Endothelial cell of umbilical vein (primary cell): Measurements from ENCODE around the gene SLC44A5. TPM values are rescaled to one million over a fixed set of nuclear protein-coding genes. Genes with fewer than 3 reads are reported as not detected.

Source experiments
- BruUV-seq: library from RNA; stranded (reverse); fragments of 400-500 nt; replicated peaks from 2 replicates; lab custom pipeline; 2021; lab: Mats Ljungman, UMichigan
- CTCF ChIA-PET: fragments of 300-600, 350-600 bp; sonication (Branson Sonifier 250); formaldehyde crosslinking; loops from one replicate; lab custom pipeline; 2021; ENCODE audit warnings: antibody characterized with exemption, inconsistent platforms; lab: Charles Lee
- POLR2A ChIA-PET: fragments of 300-600, 350-600 bp; sonication (Branson Sonifier 250); formaldehyde crosslinking; loops from one replicate; lab custom pipeline; 2021; ENCODE audit warnings: antibody characterized with exemption, inconsistent platforms; lab: Charles Lee
- DNase-seq: peaks from one replicate; pipeline ENCODE4 v3.0.0-alpha.2; 2011; ENCODE audit warnings: low read depth, low spot score
- FAIRE-seq: peaks from 2 replicates; lab custom pipeline; 2011; peaks lifted over from hg19 to GRCh38; lab: Jason Lieb, UNC
- H2AFZ ChIP-seq: 2 replicates; pipeline ENCODE4 v1.6.0; 2012; ENCODE audit warnings: low read depth, low read length, control low read depth, inconsistent platforms
- H3K27ac ChIP-seq: 2 replicates; pipeline ENCODE4 v1.5.1; 2011; ENCODE audit warnings: low read depth, mild to moderate bottlenecking, control low read depth, low read length, moderate library complexity; ENCODE audit not compliant: insufficient read depth
- H3K27me3 ChIP-seq, 2 experiments: 2 replicates each; pipeline versions ENCODE4 v1.6.0 to v1.6.1; 2011; ENCODE audit warnings: low read length in 2 of 2, mixed read lengths in 1 of 2; ENCODE audit not compliant: control insufficient read depth in 2 of 2, insufficient read depth in 2 of 2
- H3K36me3 ChIP-seq, 2 experiments: 2 replicates in 1 of 2; 3 replicates in 1 of 2; pipeline ENCODE4 v1.5.1; 2011; ENCODE audit warnings: low read length in 2 of 2, mild to moderate bottlenecking in 1 of 2, moderate library complexity in 1 of 2; ENCODE audit not compliant: control insufficient read depth in 2 of 2, insufficient read depth in 2 of 2; ENCODE audit errors: extremely low read depth in 1 of 2
- H3K4me1 ChIP-seq: 3 replicates; pipeline ENCODE4 v1.5.1; 2011; ENCODE audit warnings: mild to moderate bottlenecking, low read length; ENCODE audit not compliant: control insufficient read depth, insufficient read depth; ENCODE audit errors: extremely low read depth
- H3K4me2 ChIP-seq: 2 replicates; pipeline ENCODE4 v1.6.1; 2011; ENCODE audit warnings: low read length, control low read depth, mixed read lengths; ENCODE audit not compliant: insufficient read depth
- H3K4me3 ChIP-seq, 3 experiments: fragments of 200-600 bp in 1 of 3; sonication (generic), shearing (Covaris generic) in 1 of 3; replicated peaks in 1 of 3; 2 replicates each; pipeline ENCODE4 v1.5.1; 2011 to 2016; ENCODE audit warnings: control low read depth in 3 of 3, low read length in 3 of 3, mild to moderate bottlenecking in 2 of 3, inconsistent platforms in 1 of 3, low read depth in 1 of 3, moderate library complexity in 1 of 3; ENCODE audit not compliant: insufficient read depth in 1 of 3
- H3K79me2 ChIP-seq: 2 replicates; pipeline ENCODE4 v1.6.0; 2012; ENCODE audit warnings: low read length, inconsistent platforms; ENCODE audit not compliant: control insufficient read depth, insufficient read depth
- H3K9ac ChIP-seq: replicated peaks from 2 replicates; pipeline ENCODE3; 2011; ENCODE audit warnings: low read length, control low read depth; ENCODE audit not compliant: insufficient read depth; ENCODE audit errors: extremely low read depth
- H3K9me1 ChIP-seq: replicated peaks from 3 replicates; pipeline ENCODE4 v1.6.0; 2011; ENCODE audit warnings: mild to moderate bottlenecking, low read length; ENCODE audit not compliant: control insufficient read depth, insufficient read depth; ENCODE audit errors: extremely low read depth
- H3K9me3 ChIP-seq: replicated peaks from 2 replicates; pipeline ENCODE4 v1.5.1; 2012; ENCODE audit warnings: low read length, inconsistent platforms; ENCODE audit not compliant: control insufficient read depth, insufficient read depth
- H4K20me1 ChIP-seq: replicated peaks from 2 replicates; pipeline ENCODE3; 2011; ENCODE audit warnings: mild to moderate bottlenecking, low read length; ENCODE audit not compliant: control insufficient read depth, insufficient read depth; ENCODE audit errors: extremely low read depth
- CTCF ChIP-seq, 2 donors: IDR thresholded peaks; 1 replicate in 1 of 2; 2 replicates in 1 of 2; pipeline ENCODE4 v1.5.1; 2011; ENCODE audit warnings: low read length in 2 of 2, mild to moderate bottlenecking in 2 of 2, moderate library complexity in 2 of 2, control low read depth in 1 of 2, inconsistent platforms in 1 of 2, low read depth in 1 of 2; ENCODE audit not compliant: insufficient read depth in 1 of 2; ENCODE audit errors: extremely low read depth in 1 of 2
- EZH2 ChIP-seq: IDR thresholded peaks from 2 replicates; pipeline ENCODE4 v1.6.1; 2012; ENCODE audit warnings: borderline replicate concordance, low read depth, mild to moderate bottlenecking, moderate library complexity, low read length, inconsistent platforms; ENCODE audit not compliant: severe bottlenecking
- FOS ChIP-seq: IDR thresholded peaks from 2 replicates; pipeline ENCODE4 v1.6.1; 2011; ENCODE audit warnings: mild to moderate bottlenecking, low read length, moderate library complexity, borderline replicate concordance; ENCODE audit not compliant: insufficient read depth
- GATA2 ChIP-seq: IDR thresholded peaks from 2 replicates; pipeline ENCODE4 v1.7.0; 2011; ENCODE audit warnings: low read depth, mild to moderate bottlenecking, moderate library complexity, mixed read lengths, low read length; ENCODE audit not compliant: insufficient read length, insufficient read depth
- JUN ChIP-seq: IDR thresholded peaks from 2 replicates; pipeline ENCODE4 v1.6.1; 2011; ENCODE audit warnings: borderline replicate concordance, low read depth; ENCODE audit not compliant: insufficient read length, insufficient read depth
- MYC ChIP-seq: IDR thresholded peaks from one replicate; pipeline ENCODE4 v1.6.1; 2011; ENCODE audit warnings: mild to moderate bottlenecking, low read depth, low read length
- POLR2A ChIP-seq: IDR thresholded peaks from 2 replicates; pipeline ENCODE4 v1.6.1; 2012; ENCODE audit warnings: low read depth, mild to moderate bottlenecking, control low read depth, low read length
- POLR2AphosphoS5 ChIP-seq: IDR thresholded peaks from 2 replicates; pipeline ENCODE4 v1.6.1; 2012; ENCODE audit warnings: low read depth, mild to moderate bottlenecking, control low read depth, low read length, moderate library complexity; ENCODE audit not compliant: insufficient read depth
- dilution Hi-C: fragments of 300-500 bp; cut with MboI; formaldehyde crosslinking; loops from one replicate; pipeline ENCODE4 v1.15.0; 2019; ENCODE audit warnings: low sequenced_read_pairs; ENCODE audit not compliant: extremely low pct_ligation_motif_present
- intact Hi-C: fragments of 100-400 bp; cut with micrococcal nuclease; formaldehyde crosslinking; loops from one replicate; pipeline ENCODE4 v1.10.0; 2022
- polyA plus RNA-seq, 4 experiments: library from polyadenylated mRNA; depleted of rRNA in 3 of 4; stranded (reverse) in 3 of 4; unstranded in 1 of 4; fragments of >200 nt; gene quantifications; 2 replicates each; pipeline versions ENCODE4 v1.2.1 to v1.2.3, GENCODE V29; 2011 to 2012; ENCODE audit warnings: missing spikeins in 1 of 4
- total RNA-seq: library from RNA; stranded (reverse); gene quantifications from 2 replicates; pipeline ENCODE4 v1.2.3, GENCODE V29; 2021
- TF ChIP-seq, protein P1 (sequence below): IDR thresholded peaks from 2 replicates; pipeline ENCODE4 v1.6.1; 2011; ENCODE audit not compliant: insufficient read depth, insufficient read length

Gene SLC44A5
- total and polyA plus RNA-seq, 2 donors (not counting 3 experiments of a cell fraction or from before 2014, with no cell fraction given): 1.6 to 3.2 TPM

- no peaks in the 10 kb centered on the region for H3K79me2 ChIP-seq
- no peaks in the 10 kb centered on the region for H3K9me3 ChIP-seq
- H2AFZ ChIP-seq: no peak overlapping the region
- H4K20me1 ChIP-seq: no peaks in the 10 kb centered on the region
- dilution Hi-C loops: no loop called here
- no peak for FAIRE-seq
- TF ChIP-seq JUN: no peak
- no peak for TF ChIP-seq POLR2AphosphoS5
- no peak for TF ChIP-seq MYC
- no peak for TF ChIP-seq FOS
- TF ChIP-seq CTCF (IDR thresholded peaks at IDR 0.05; ENCODE audit: extremely low read depth in 1 of 2, insufficient read depth in 1 of 2, low read depth in 1 of 2, low read length in 2 of 2): no peak
- TF ChIP-seq POLR2A: no peak
- no peak for TF ChIP-seq EZH2
- TF ChIP-seq, protein P1, sequence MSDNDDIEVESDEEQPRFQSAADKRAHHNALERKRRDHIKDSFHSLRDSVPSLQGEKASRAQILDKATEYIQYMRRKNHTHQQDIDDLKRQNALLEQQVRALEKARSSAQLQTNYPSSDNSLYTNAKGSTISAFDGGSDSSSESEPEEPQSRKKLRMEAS: no peak
- TF ChIP-seq GATA2: no peak
- H3K27ac ChIP-seq: no peak overlapping the region
- POLR2A ChIA-PET: no interaction called here
- H3K9ac ChIP-seq: no peak overlapping the region
- intact Hi-C loops: no loop called here
- no peaks in the 10 kb centered on the region for H3K27me3 ChIP-seq
- CTCF ChIA-PET: no interaction called here
- H3K4me1 ChIP-seq: peaks cover 18% of the 10 kb centered on the region
- BruUV-seq: no TSS peak
- H3K4me3 ChIP-seq: no peak overlapping the region
- H3K9me1 ChIP-seq: no peaks in the 10 kb centered on the region
- no peak overlapping the region for H3K4me2 ChIP-seq
- no peak for DNase-seq
- H3K36me3 ChIP-seq: no peaks in the 10 kb centered on the region
These were observed 123.5 kb downstream of the SLC44A5 start for GRCh38 chr1:75487399-75487798.
